Fibroblast of villous mesenchyme (primary cell): ENCODE data around the gene RETN. TPM values are rescaled to one million over a fixed set of nuclear protein-coding genes. Genes with fewer than 3 reads are reported as not detected.

Experiments
- DNase-seq: peaks from one replicate; pipeline ENCODE4 v3.0.0-alpha.2; 2010; ENCODE audit warnings: low read depth
- H3K4me3 ChIP-seq: 2 replicates; pipeline ENCODE4 v1.5.1; 2011; ENCODE audit warnings: low read depth, mild to moderate bottlenecking, low read length
- CTCF ChIP-seq: IDR thresholded peaks from 2 replicates; pipeline ENCODE4 v1.5.1; 2012; ENCODE audit warnings: low read depth, mild to moderate bottlenecking, low read length; ENCODE audit not compliant: insufficient read depth
- total RNA-seq: library from RNA; depleted of rRNA; stranded (reverse); fragments of >200 nt; gene quantifications from 2 replicates; pipeline ENCODE4 v1.2.3, GENCODE V29; 2012

Gene RETN
- total RNA-seq, 1 donor, result not detected

GRCh38 chr19:7694499-7694898, 25.6 kb downstream of the RETN start:
- no peak for DNase-seq
- TF ChIP-seq CTCF, result no peak
- no peak overlapping the region for H3K4me3 ChIP-seq

- H3K4me3 ChIP-seq, result no peak overlapping the region
- no peak for TF ChIP-seq CTCF
- no peak for DNase-seq
These were observed 29.0 kb downstream of the RETN start for GRCh38 chr19:7697721-7698287.

- no peak for DNase-seq
- TF ChIP-seq CTCF, result no peak
- H3K4me3 ChIP-seq, result no peak overlapping the region
These were observed 29.7 kb downstream of the RETN start for GRCh38 chr19:7698583-7698982.

GRCh38 chr19:7699003-7699402, 30.2 kb downstream of the RETN start:
- no peak for TF ChIP-seq CTCF
- no peak for DNase-seq
- no peak overlapping the region for H3K4me3 ChIP-seq

GRCh38 chr19:7699417-7700401, 30.9 kb downstream of the RETN start:
- TF ChIP-seq CTCF, result no peak
- DNase-seq, result no peak

GRCh38 chr19:7701049-7701653, 32.3 kb downstream of the RETN start:
- no peak for TF ChIP-seq CTCF
- no peak for DNase-seq

More at GRCh38 chr19:7699417-7700401, 30.9 kb downstream of the RETN start:
- H3K4me3 ChIP-seq, result no peak overlapping the region

More at GRCh38 chr19:7701049-7701653, 32.3 kb downstream of the RETN start:
- no peak overlapping the region for H3K4me3 ChIP-seq
